SK-N-SH treated with all-trans-retinoic acid at 6 μM for 48 hours (cell line): Measurements from ENCODE around the gene DNAAF6.
"Not testable (repeated sequence)": the region's sequence is repeated elsewhere in the genome, so short reads cannot be mapped to it uniquely, and the experiment has no call there.

Source experiments
- ATAC-seq: fragments of 200-7000 bp; cut with Tn5 transposase; 3 replicates; pipeline ENCODE4 v1.9.1; 2020; ENCODE audit warnings: mild to moderate bottlenecking, moderate library complexity
- ARNTL ChIP-seq: fragments of 450-650 bp; formaldehyde crosslinking; IDR thresholded peaks from 2 replicates; pipeline ENCODE4 v1.5.0; 2020; ENCODE audit warnings: low read depth, mild to moderate bottlenecking, moderate library complexity, borderline replicate concordance
- BACH2 ChIP-seq: fragments of 250-450 bp; sonication (Bioruptor Pico); IDR thresholded peaks from 2 replicates; pipeline ENCODE4 v1.9.0; 2021; ENCODE audit warnings: mild to moderate bottlenecking, borderline replicate concordance
- CSDC2 ChIP-seq: fragments of 250-450 bp; sonication (Bioruptor Pico); IDR thresholded peaks from 2 replicates; pipeline ENCODE4 v1.5.0; 2020; ENCODE audit warnings: mild to moderate bottlenecking, moderate library complexity
- ESRRG ChIP-seq: fragments of 250-450 bp; sonication (Bioruptor Pico); IDR thresholded peaks from 2 replicates; pipeline ENCODE4 v1.6.1; 2021; ENCODE audit warnings: mild to moderate bottlenecking
- GLIS3 ChIP-seq: fragments of 250-450 bp; sonication (Bioruptor Pico); IDR thresholded peaks from 2 replicates; pipeline ENCODE4 v1.5.0; 2020; ENCODE audit warnings: mild to moderate bottlenecking, moderate library complexity
- ISL1 ChIP-seq: fragments of 250-450 bp; sonication (Bioruptor Pico); IDR thresholded peaks from 2 replicates; pipeline ENCODE4 v2.1.2; 2022; ENCODE audit warnings: mild to moderate bottlenecking, moderate library complexity
- OSR1 ChIP-seq: fragments of 250-450 bp; sonication (Bioruptor Pico); IDR thresholded peaks from 2 replicates; pipeline ENCODE4 v1.8.0; 2022; ENCODE audit warnings: moderate library complexity, mild to moderate bottlenecking, inconsistent platforms
- PPARA ChIP-seq: fragments of 250-450 bp; sonication (Bioruptor Pico); IDR thresholded peaks from 2 replicates; pipeline ENCODE4 v1.5.0; 2020; ENCODE audit warnings: mild to moderate bottlenecking, borderline replicate concordance
- RARB ChIP-seq: fragments of 250-450 bp; sonication (Bioruptor Pico); IDR thresholded peaks from 2 replicates; pipeline ENCODE4 v1.8.0; 2021; ENCODE audit warnings: mild to moderate bottlenecking, moderate library complexity
- SNAI2 ChIP-seq: fragments of 250-450 bp; sonication (Bioruptor Pico); IDR thresholded peaks from 2 replicates; pipeline ENCODE4 v1.5.0; 2020; ENCODE audit warnings: mild to moderate bottlenecking, moderate library complexity
- TCF4 ChIP-seq: fragments of 250-450 bp; sonication (Bioruptor Pico); IDR thresholded peaks from 2 replicates; pipeline ENCODE4 v1.8.0; 2021; ENCODE audit warnings: mild to moderate bottlenecking, moderate library complexity, borderline replicate concordance
- TOX ChIP-seq: fragments of 250-450 bp; sonication (Bioruptor Pico); IDR thresholded peaks from 2 replicates; pipeline ENCODE4 v1.8.0; 2021; ENCODE audit warnings: mild to moderate bottlenecking, moderate library complexity, borderline replicate concordance
- ZC3H10 ChIP-seq: fragments of 250-450 bp; sonication (Bioruptor Pico); IDR thresholded peaks from 2 replicates; pipeline ENCODE4 v1.5.1; 2021; ENCODE audit warnings: mild to moderate bottlenecking, moderate library complexity
- ZFP30 ChIP-seq: fragments of 450-650 bp; formaldehyde crosslinking; IDR thresholded peaks from 2 replicates; pipeline ENCODE4 v1.5.0; 2022; ENCODE audit warnings: mild to moderate bottlenecking, moderate library complexity
- ZNF565 ChIP-seq: fragments of 450-650 bp; formaldehyde crosslinking; conservative IDR thresholded peaks from 2 replicates; pipeline ENCODE4 v1.5.0; 2020; ENCODE audit warnings: low read depth, mild to moderate bottlenecking, moderate library complexity
- ZNF70 ChIP-seq: fragments of 450-650 bp; formaldehyde crosslinking; IDR thresholded peaks from 2 replicates; pipeline ENCODE4 v1.5.0; 2020; ENCODE audit warnings: mild to moderate bottlenecking, moderate library complexity
- ZNF8 ChIP-seq: fragments of 450-650 bp; formaldehyde crosslinking; IDR thresholded peaks from 2 replicates; pipeline ENCODE4 v1.5.0; 2020; ENCODE audit warnings: mild to moderate bottlenecking, moderate library complexity
- TF ChIP-seq, protein P1 (sequence below): fragments of 250-450 bp; sonication (Bioruptor Pico); IDR thresholded peaks from 2 replicates; pipeline ENCODE4 v1.8.0; 2021; ENCODE audit warnings: low read depth, mild to moderate bottlenecking, moderate library complexity, borderline replicate concordance
- TF ChIP-seq, protein P2 (sequence below): fragments of 250-450 bp; sonication (Bioruptor Pico); IDR thresholded peaks from 2 replicates; pipeline ENCODE4 v1.5.1; 2021; ENCODE audit warnings: mild to moderate bottlenecking, moderate library complexity
- TF ChIP-seq, protein P3 (sequence below): fragments of 250-450 bp; sonication (Bioruptor Pico); IDR thresholded peaks from 2 replicates; pipeline ENCODE4 v1.8.0; 2020; ENCODE audit warnings: mild to moderate bottlenecking, moderate library complexity, borderline replicate concordance
- TF ChIP-seq, protein P4 (sequence below): fragments of 250-450 bp; sonication (Bioruptor Pico); IDR thresholded peaks from 2 replicates; pipeline ENCODE4 v1.5.0; 2020; ENCODE audit warnings: mild to moderate bottlenecking, moderate library complexity

Gene DNAAF6

DNA sequence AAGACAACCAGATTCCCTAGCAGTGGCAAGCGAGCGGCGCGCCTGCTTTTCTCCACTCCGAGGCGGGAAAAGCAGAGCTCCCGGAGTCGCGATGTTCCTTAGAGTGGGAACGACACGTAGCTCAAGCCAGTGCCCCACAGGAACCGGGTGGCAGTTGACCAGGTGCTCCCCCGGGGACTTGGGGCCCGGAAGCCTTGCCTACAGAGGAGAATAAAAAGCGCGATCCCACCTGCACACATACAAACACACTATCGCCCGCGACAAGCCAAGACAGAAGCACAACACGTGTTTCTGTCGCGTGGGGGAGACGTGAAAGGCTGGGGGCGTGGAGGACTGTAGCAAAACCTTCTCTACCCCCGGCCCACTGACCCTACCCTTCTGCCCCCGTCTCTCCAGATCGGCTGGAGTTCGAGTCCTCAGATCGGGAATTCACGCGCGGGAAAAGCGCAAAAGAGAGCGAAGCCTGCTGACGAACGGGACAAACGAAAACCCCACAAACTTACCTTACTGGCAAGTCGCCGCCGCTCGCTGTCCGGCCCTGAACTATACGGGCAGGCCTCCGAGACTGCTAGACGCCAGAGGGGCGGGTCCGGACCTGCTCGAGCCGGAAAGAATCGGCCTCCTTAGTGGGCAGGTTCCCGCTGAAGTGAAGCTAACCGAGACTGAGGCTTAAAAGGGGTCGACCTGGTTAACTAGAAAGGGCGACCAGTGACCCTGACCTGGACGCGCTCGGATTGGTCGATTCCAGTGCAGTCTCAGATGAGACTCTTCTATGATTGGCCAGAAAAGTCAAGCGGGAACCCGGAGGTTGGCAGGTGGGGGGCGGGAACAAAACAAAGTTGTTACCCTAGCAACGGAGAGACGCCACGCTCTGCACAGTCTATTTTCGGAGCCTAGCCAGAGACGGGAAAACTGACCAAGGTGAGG is at the start of gene DNAAF6, which contains the start of gene NUP62CL:
Gene DNAAF6, plus strand, starts transcription at position 842 of the 927 bp plus-strand sequence. CDS start 6,265 bp downstream, outside the sequence.
Gene NUP62CL, minus strand, starts transcription at position 664 of the 927 bp plus-strand sequence. CDS start 31,287 bp downstream, outside the sequence.
- peak; percentile 96 for ATAC-seq
- TF ChIP-seq ZFP30 (CRISPR knock-in tag) (no peak), OSR1 (no peak), ESRRG (CRISPR knock-in tag) (no peak), ZNF8 (CRISPR knock-in tag) (no peak), TCF4 (CRISPR knock-in tag) (no peak), ZNF565 (no peak), BACH2 (no peak), PPARA (CRISPR knock-in tag) (no peak), RARB (no peak), TOX (no peak), ZNF70 (CRISPR knock-in tag) (no peak), ISL1 (CRISPR knock-in tag) (no peak), SNAI2 (CRISPR knock-in tag) (no peak)
- TF ChIP-seq, protein P1, sequence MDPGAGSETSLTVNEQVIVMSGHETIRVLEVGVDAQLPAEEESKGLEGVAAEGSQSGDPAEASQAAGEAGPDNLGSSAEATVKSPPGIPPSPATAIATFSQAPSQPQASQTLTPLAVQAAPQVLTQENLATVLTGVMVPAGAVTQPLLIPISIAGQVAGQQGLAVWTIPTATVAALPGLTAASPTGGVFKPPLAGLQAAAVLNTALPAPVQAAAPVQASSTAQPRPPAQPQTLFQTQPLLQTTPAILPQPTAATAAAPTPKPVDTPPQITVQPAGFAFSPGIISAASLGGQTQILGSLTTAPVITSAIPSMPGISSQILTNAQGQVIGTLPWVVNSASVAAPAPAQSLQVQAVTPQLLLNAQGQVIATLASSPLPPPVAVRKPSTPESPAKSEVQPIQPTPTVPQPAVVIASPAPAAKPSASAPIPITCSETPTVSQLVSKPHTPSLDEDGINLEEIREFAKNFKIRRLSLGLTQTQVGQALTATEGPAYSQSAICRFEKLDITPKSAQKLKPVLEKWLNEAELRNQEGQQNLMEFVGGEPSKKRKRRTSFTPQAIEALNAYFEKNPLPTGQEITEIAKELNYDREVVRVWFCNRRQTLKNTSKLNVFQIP = no peak

DNA sequence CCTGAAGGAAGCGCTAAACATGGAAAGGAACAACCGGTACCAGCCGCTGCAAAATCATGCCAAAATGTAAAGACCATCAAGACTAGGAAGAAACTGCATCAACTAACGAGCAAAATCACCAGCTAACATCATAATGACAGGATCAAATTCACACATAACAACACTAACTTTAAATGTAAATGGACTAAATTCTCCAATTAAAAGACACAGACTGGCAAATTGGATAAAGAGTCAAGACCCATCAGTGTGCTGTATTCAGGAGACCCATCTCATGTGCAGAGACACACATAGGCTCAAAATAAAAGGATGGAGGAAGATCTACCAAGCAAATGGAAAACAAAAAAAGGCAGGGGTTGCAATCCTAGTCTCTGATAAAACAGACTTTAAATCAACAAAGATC is 48.8 kb upstream of the DNAAF6 start:
- not testable (repeated sequence) for ATAC-seq

DNA sequence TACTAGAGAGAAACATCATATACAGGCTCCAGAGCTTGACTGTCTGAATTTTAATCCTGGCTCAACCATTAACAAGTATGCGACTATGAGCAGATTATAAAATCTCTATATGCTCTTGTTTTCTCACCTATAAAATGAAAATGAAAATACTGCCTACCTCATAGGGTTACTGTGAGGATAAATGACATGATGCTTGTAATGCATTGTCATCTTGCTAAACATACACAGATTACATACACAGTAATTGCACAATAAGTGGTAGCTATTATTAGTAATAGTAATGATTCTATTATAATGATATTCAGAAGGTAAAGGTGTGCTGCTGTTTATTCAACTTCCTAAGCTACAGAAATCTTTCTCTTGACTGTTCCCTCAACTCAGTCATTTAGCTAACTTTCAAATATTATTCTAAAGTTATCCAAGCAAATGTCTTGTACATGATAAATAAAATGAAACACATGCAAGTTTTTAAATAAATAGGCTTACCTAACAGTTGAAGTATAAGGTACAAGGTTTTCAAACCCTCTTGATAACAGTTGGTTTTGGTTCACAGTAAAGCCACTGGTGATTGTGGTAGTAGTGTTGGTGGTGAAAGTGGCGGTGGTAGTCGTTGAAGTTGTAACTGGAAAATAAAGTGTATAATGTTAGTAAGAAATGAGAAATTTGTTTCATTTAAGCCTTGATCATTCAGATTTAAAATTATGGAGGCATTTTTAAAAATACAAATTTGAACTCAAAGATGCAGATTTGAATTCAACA is 39.1 kb upstream of the DNAAF6 start:
- no peak for ATAC-seq
- TF ChIP-seq TOX (no peak), SNAI2 (CRISPR knock-in tag) (no peak), ZNF70 (CRISPR knock-in tag) (no peak), ZNF8 (CRISPR knock-in tag) (no peak), RARB (no peak), OSR1 (no peak), CSDC2 (no peak), TCF4 (CRISPR knock-in tag) (no peak), ARNTL (CRISPR knock-in tag) (no peak)
- TF ChIP-seq, protein P2, sequence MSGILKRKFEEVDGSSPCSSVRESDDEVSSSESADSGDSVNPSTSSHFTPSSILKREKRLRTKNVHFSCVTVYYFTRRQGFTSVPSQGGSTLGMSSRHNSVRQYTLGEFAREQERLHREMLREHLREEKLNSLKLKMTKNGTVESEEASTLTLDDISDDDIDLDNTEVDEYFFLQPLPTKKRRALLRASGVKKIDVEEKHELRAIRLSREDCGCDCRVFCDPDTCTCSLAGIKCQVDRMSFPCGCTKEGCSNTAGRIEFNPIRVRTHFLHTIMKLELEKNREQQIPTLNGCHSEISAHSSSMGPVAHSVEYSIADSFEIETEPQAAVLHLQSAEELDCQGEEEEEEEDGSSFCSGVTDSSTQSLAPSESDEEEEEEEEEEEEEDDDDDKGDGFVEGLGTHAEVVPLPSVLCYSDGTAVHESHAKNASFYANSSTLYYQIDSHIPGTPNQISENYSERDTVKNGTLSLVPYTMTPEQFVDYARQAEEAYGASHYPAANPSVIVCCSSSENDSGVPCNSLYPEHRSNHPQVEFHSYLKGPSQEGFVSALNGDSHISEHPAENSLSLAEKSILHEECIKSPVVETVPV (CRISPR knock-in tag) = no peak
- TF ChIP-seq, protein P3, sequence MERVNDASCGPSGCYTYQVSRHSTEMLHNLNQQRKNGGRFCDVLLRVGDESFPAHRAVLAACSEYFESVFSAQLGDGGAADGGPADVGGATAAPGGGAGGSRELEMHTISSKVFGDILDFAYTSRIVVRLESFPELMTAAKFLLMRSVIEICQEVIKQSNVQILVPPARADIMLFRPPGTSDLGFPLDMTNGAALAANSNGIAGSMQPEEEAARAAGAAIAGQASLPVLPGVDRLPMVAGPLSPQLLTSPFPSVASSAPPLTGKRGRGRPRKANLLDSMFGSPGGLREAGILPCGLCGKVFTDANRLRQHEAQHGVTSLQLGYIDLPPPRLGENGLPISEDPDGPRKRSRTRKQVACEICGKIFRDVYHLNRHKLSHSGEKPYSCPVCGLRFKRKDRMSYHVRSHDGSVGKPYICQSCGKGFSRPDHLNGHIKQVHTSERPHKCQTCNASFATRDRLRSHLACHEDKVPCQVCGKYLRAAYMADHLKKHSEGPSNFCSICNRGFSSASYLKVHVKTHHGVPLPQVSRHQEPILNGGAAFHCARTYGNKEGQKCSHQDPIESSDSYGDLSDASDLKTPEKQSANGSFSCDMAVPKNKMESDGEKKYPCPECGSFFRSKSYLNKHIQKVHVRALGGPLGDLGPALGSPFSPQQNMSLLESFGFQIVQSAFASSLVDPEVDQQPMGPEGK = no peak
- TF ChIP-seq, all 23 proteins: peak for 0

DNA sequence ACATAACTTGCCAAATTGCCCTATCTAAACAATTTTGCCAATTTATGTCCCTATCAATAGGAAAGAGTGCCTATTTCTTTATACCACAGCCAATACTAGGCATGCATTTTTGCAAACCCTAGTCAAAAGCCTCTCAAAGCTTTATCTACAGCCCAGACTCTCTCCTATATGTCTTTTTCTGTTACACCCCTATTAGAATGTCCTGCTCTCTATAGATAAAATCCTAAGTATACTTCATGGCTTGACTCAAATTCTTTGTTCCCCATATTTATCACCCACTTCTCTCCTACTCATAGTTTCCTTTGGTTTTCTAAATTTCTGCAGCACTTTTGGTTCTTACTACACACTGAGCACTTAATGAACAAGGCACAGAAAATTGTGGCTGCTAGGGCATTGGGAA is 38.2 kb upstream of the DNAAF6 start:
- TF ChIP-seq, protein P1 = no peak
- no peak for TF ChIP-seq ISL1 (CRISPR knock-in tag)
- TF ChIP-seq, protein P4, sequence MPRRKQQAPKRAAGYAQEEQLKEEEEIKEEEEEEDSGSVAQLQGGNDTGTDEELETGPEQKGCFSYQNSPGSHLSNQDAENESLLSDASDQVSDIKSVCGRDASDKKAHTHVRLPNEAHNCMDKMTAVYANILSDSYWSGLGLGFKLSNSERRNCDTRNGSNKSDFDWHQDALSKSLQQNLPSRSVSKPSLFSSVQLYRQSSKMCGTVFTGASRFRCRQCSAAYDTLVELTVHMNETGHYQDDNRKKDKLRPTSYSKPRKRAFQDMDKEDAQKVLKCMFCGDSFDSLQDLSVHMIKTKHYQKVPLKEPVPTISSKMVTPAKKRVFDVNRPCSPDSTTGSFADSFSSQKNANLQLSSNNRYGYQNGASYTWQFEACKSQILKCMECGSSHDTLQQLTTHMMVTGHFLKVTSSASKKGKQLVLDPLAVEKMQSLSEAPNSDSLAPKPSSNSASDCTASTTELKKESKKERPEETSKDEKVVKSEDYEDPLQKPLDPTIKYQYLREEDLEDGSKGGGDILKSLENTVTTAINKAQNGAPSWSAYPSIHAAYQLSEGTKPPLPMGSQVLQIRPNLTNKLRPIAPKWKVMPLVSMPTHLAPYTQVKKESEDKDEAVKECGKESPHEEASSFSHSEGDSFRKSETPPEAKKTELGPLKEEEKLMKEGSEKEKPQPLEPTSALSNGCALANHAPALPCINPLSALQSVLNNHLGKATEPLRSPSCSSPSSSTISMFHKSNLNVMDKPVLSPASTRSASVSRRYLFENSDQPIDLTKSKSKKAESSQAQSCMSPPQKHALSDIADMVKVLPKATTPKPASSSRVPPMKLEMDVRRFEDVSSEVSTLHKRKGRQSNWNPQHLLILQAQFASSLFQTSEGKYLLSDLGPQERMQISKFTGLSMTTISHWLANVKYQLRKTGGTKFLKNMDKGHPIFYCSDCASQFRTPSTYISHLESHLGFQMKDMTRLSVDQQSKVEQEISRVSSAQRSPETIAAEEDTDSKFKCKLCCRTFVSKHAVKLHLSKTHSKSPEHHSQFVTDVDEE (CRISPR knock-in tag) = no peak
- TF ChIP-seq ZNF565 = no peak
- no peak for TF ChIP-seq CSDC2
- no peak for TF ChIP-seq TOX
- TF ChIP-seq PPARA (CRISPR knock-in tag) = no peak
- no peak for TF ChIP-seq ZNF8 (CRISPR knock-in tag)
- TF ChIP-seq, protein P3 = no peak
- TF ChIP-seq TCF4 (CRISPR knock-in tag) = no peak
- TF ChIP-seq GLIS3 (CRISPR knock-in tag) = no peak
- no peak for TF ChIP-seq ZC3H10 (CRISPR knock-in tag)
- TF ChIP-seq RARB = no peak
- no peak for TF ChIP-seq ARNTL (CRISPR knock-in tag)
- TF ChIP-seq OSR1 = no peak
- no peak for TF ChIP-seq SNAI2 (CRISPR knock-in tag)
- no peak for ATAC-seq
